Measurements from ENCODE around the gene KLF6.

Gene KLF6

DNA sequence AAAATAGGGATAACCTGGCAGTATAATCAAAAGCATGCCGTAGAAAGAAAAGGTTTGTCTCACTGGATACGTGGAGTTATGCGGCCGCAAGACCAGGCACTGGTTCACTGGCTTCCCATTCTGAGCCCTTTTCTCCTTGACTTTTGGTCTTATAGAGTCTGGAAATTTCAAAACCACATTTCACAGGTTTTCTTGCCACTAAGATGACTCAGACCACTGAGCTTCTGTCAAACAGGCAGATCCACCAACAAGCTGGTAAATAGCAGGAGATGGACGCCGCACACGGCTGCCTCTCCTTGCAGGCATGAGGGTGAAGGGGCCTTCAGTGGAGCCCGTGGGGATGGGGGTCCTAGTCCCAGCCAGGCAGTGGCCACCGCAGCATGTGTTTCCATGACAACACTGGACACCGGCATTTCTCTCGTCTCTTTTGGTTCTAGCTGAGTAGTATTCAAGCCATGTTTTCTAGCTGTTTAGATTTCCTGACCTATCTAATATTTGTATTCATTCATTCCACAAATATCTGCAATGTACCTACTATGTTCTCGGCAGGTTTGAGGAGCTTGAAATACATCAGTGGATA, 55.5 kb downstream of the KLF6 start:
- no peak for DNase-seq (ENCODE audit: low read depth, low spot score)

DNA sequence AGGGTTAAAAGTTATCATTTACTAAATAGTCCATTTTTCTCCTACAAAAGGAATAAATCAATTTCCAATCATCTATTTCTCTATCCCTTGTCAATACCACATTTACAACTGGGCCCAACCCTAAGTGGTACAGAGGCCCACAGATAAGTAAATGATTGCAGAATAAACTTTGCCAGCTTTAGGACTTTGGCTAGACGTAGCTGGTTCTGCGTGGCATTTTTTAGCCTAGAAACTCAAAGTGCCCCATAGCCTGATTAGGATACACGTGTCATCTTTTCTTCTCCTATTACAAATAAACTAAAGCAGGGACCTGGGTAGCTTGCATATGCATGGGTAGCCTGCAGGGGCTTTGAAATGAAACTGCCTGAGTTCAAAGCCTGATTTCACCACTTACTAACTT, 56.4 kb downstream of the KLF6 start:
- no peak for DNase-seq (ENCODE audit: low read depth, low spot score)

DNA sequence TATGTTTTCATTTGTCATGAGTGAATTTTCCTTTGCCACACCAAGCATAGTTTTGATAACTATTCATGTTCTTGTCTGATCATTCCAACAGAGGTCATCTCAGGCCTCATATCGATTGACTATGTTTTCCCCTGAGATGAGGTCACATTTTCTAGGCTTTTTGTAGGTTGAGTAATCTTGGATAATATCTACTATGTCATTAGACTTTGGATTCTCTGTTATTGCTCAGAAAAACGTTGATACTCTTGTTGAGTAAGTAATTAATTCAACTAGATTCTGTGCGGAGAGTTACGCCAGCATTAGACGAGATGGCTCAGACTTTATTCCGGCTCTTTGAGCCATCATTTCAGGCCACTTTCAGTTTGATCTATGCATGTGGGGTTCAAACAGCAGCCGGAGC, 57.7 kb downstream of the KLF6 start:
- DNase-seq (ENCODE audit: low read depth, low spot score) = no peak
